CD4-positive, alpha-beta memory T cell (primary cell): Measurements from ENCODE around the gene ZKSCAN8. TPM values are rescaled to one million over a fixed set of nuclear protein-coding genes. Genes with fewer than 3 reads are reported as not detected.
A peak's percentile ranks its signal among the peaks of the same experiment; 100 is the strongest.

ENCODE experiments used
- CTCF ChIA-PET: fragments of 350-600 bp; sonication (Branson Sonifier 250); formaldehyde crosslinking; loops from one replicate; lab custom pipeline; 2021; ENCODE audit warnings: inconsistent platforms; ENCODE audit not compliant: partially characterized antibody; lab: Charles Lee
- POLR2A ChIA-PET: fragments of 350-600 bp; sonication (Branson Sonifier 250); formaldehyde crosslinking; loops from one replicate; lab custom pipeline; 2021; ENCODE audit not compliant: partially characterized antibody; lab: Charles Lee
- DNase-seq, 5 donors: peaks; one replicate each; pipeline versions ENCODE4 v3.0.0 to v3.0.0-alpha.2; 2020 to 2022; ENCODE audit warnings: mixed read lengths in 1 of 5
- H3K27ac ChIP-seq: one replicate; pipeline ENCODE4 v1.7.0; 2013; ENCODE audit warnings: low read depth, low read length
- H3K27me3 ChIP-seq: 2 replicates; pipeline ENCODE4 v1.7.0; 2013; ENCODE audit warnings: mild to moderate bottlenecking, low read length, moderate library complexity; ENCODE audit not compliant: insufficient read depth
- H3K36me3 ChIP-seq: 2 replicates; pipeline ENCODE4 v1.7.0; 2013; ENCODE audit warnings: mild to moderate bottlenecking, low read length, moderate library complexity; ENCODE audit not compliant: insufficient read depth
- H3K4me1 ChIP-seq: 2 replicates; pipeline ENCODE4 v1.7.0; 2013; ENCODE audit warnings: mild to moderate bottlenecking, low read length, moderate library complexity; ENCODE audit not compliant: insufficient read depth
- H3K4me3 ChIP-seq, 2 donors: one replicate each; pipeline ENCODE4 v1.7.0; 2013; ENCODE audit warnings: low read length in 2 of 2, mild to moderate bottlenecking in 1 of 2
- H3K9me3 ChIP-seq, 2 donors: one replicate each; pipeline ENCODE4 v1.7.0; 2013; ENCODE audit warnings: low read length in 2 of 2, control low read depth in 1 of 2; ENCODE audit not compliant: control insufficient read depth in 1 of 2
- H3K27ac Mint-ChIP-seq, 7 donors: one replicate each; pipeline ENCODE4 v1.8.0; 2020 to 2021; ENCODE audit warnings: mixed read lengths in 7 of 7, mild to moderate bottlenecking in 6 of 7, inconsistent platforms in 3 of 7, moderate library complexity in 3 of 7
- H3K27me3 Mint-ChIP-seq, 2 donors: one replicate each; pipeline ENCODE4 v1.8.0; 2020 to 2021; ENCODE audit warnings: mixed read lengths in 2 of 2
- H3K36me3 Mint-ChIP-seq, 2 donors: one replicate each; pipeline ENCODE4 v1.8.0; 2020 to 2021; ENCODE audit warnings: mixed read lengths in 2 of 2, inconsistent platforms in 1 of 2, mild to moderate bottlenecking in 1 of 2
- H3K4me1 Mint-ChIP-seq, 4 donors: one replicate each; pipeline ENCODE4 v1.8.0; 2020 to 2021; ENCODE audit warnings: mixed read lengths in 4 of 4, mild to moderate bottlenecking in 1 of 4
- H3K4me3 Mint-ChIP-seq, 8 donors: one replicate each; pipeline ENCODE4 v1.8.0; 2020 to 2021; ENCODE audit warnings: mixed read lengths in 8 of 8, mild to moderate bottlenecking in 7 of 8, moderate library complexity in 6 of 8, inconsistent platforms in 3 of 8
- H3K9me3 Mint-ChIP-seq, 8 donors: one replicate each; pipeline ENCODE4 v1.8.0; 2020 to 2021; ENCODE audit warnings: mixed read lengths in 8 of 8, mild to moderate bottlenecking in 5 of 8, inconsistent platforms in 3 of 8, moderate library complexity in 1 of 8
- intact Hi-C: fragments of 100-400 bp; cut with micrococcal nuclease; formaldehyde crosslinking; loops from one replicate; pipeline ENCODE4 v1.15.1; 2023
- polyA plus RNA-seq, 2 donors: library from polyadenylated mRNA; unstranded; fragments of 300-500 nt; fragmentation: Illumina TruSeq; gene quantifications; one replicate each; pipeline ENCODE4 v1.2.3, GENCODE V29; 2021
- total RNA-seq, 2 experiments: library from RNA; stranded (reverse); gene quantifications; one replicate each; pipeline ENCODE4 v1.2.3, GENCODE V29; 2021

Gene ZKSCAN8
- total and polyA plus RNA-seq, 4 experiments from 2014 or later = 1.8 to 43.3 (median 40.8) TPM; not detected in 1

- ChIA-PET POLR2A (interaction anchor here (0.9 to 1.1 kb wide), 2 partner anchors 10 to 196 kb away, joined by 3 read pairs; no protein-coding TSS in a partner anchor), CTCF (interaction anchor here (1.4 kb wide), 1 partner anchor 11 kb away, joined by 5 read pairs; the partner anchor contains the start of gene ZKSCAN8)
- Mint-ChIP-seq H3K36me3 (peaks cover 87 to 91% of the 10 kb centered on the region in 2 donors), H3K4me1 (peaks cover 0 to 9% (median 8%) of the 10 kb centered on the region in 4 donors), H3K9me3 (peaks cover 0 to 6% (median 0%) of the 10 kb centered on the region in 8 donors), H3K27me3 (no peaks in the 10 kb centered on the region), H3K27ac (peak overlapping the region in 1 of 7 donors; percentile 51), H3K4me3 (no peak overlapping the region)
- Histone ChIP-seq H3K4me3 (no peak overlapping the region), H3K9me3 (no peaks in the 10 kb centered on the region), H3K4me1 (no peaks in the 10 kb centered on the region), H3K27ac (no peak overlapping the region), H3K36me3 (peaks cover 76% of the 10 kb centered on the region), H3K27me3 (no peaks in the 10 kb centered on the region)
- no peak for DNase-seq
- intact Hi-C loops = no loop called here
Observed at GRCh38 chr6:28152531-28152930, 10.8 kb downstream of the ZKSCAN8 start.

- H3K36me3 ChIP-seq = peaks cover 70% of the 10 kb centered on the region
- Mint-ChIP-seq H3K9me3 (peaks cover 0 to 6% (median 0%) of the 10 kb centered on the region in 8 donors), H3K27me3 (no peaks in the 10 kb centered on the region), H3K27ac (no peak overlapping the region), H3K4me3 (no peak overlapping the region), H3K36me3 (peaks cover 86 to 87% of the 10 kb centered on the region in 2 donors), H3K4me1 (peaks cover 0 to 6% (median 2%) of the 10 kb centered on the region in 4 donors)
- H3K4me3 ChIP-seq = no peak overlapping the region
- intact Hi-C loops = no loop called here
- ChIA-PET CTCF (interaction anchor here (1.1 kb wide), 1 partner anchor 12 kb away, joined by 3 read pairs; the partner anchor contains the start of gene ZKSCAN8), POLR2A (interaction anchor here (0.9 kb wide), 1 partner anchor 11 kb away, joined by 3 read pairs; no protein-coding TSS in a partner anchor)
- no peaks in the 10 kb centered on the region for H3K4me1 ChIP-seq
- no peak overlapping the region for H3K27ac ChIP-seq
- H3K9me3 ChIP-seq = no peaks in the 10 kb centered on the region
- H3K27me3 ChIP-seq = no peaks in the 10 kb centered on the region
- DNase-seq = no peak
Observed at GRCh38 chr6:28153546-28153945, 11.9 kb downstream of the ZKSCAN8 start.

- peaks cover 62% of the 10 kb centered on the region for H3K36me3 ChIP-seq
- H3K27me3 Mint-ChIP-seq = no peaks in the 10 kb centered on the region
- no peak overlapping the region for H3K27ac ChIP-seq
- peaks cover 0 to 6% (median 0%) of the 10 kb centered on the region in 8 donors for H3K9me3 Mint-ChIP-seq
- H3K4me3 ChIP-seq = no peak overlapping the region
- H3K4me1 ChIP-seq = no peaks in the 10 kb centered on the region
- H3K27ac Mint-ChIP-seq = no peak overlapping the region
- intact Hi-C loops = no loop called here
- no peak for DNase-seq
- H3K27me3 ChIP-seq = no peaks in the 10 kb centered on the region
- H3K4me1 Mint-ChIP-seq = peaks cover 0 to 3% (median 1%) of the 10 kb centered on the region in 4 donors
- no peak overlapping the region for H3K4me3 Mint-ChIP-seq
- H3K9me3 ChIP-seq = no peaks in the 10 kb centered on the region
- POLR2A ChIA-PET = interaction anchor here (0.6 kb wide), 1 partner anchor 9 kb away, joined by 6 read pairs; no protein-coding TSS in a partner anchor
- CTCF ChIA-PET = interaction anchor here (1.1 kb wide), 1 partner anchor 12 kb away, joined by 3 read pairs; the partner anchor contains the start of gene ZKSCAN8
- peaks cover 81 to 88% of the 10 kb centered on the region in 2 donors for H3K36me3 Mint-ChIP-seq
Observed at GRCh38 chr6:28154357-28154756, 12.7 kb downstream of the ZKSCAN8 start.

- DNase-seq = no peak
- Mint-ChIP-seq H3K9me3 (peaks cover 0 to 3% (median 0%) of the 10 kb centered on the region in 8 donors), H3K36me3 (peaks cover 48 to 55% of the 10 kb centered on the region in 2 donors), H3K4me3 (no peak overlapping the region), H3K27ac (no peak overlapping the region), H3K4me1 (peaks cover 6 to 18% (median 15%) of the 10 kb centered on the region in 4 donors), H3K27me3 (no peaks in the 10 kb centered on the region)
- Histone ChIP-seq H3K9me3 (no peaks in the 10 kb centered on the region), H3K4me3 (no peak overlapping the region), H3K27ac (no peak overlapping the region), H3K4me1 (peaks cover 9% of the 10 kb centered on the region), H3K36me3 (peaks cover 33% of the 10 kb centered on the region), H3K27me3 (no peaks in the 10 kb centered on the region)
- intact Hi-C loops = no loop called here
- POLR2A ChIA-PET = interaction anchor here (0.9 kb wide), 1 partner anchor 17 kb away, joined by 3 read pairs; no protein-coding TSS in a partner anchor
- CTCF ChIA-PET = no interaction called here
Observed at GRCh38 chr6:28158318-28158717, 16.6 kb downstream of the ZKSCAN8 start.

GRCh38 chr6:28159029-28159607 is 17.4 kb downstream of the ZKSCAN8 start:
- ChIA-PET POLR2A (interaction anchor here (0.9 to 1.0 kb wide), 3 partner anchors 16 to 54 kb away, joined by 3 to 4 read pairs (median 3); no protein-coding TSS in a partner anchor), CTCF (no interaction called here)
- Histone ChIP-seq H3K36me3 (peaks cover 25% of the 10 kb centered on the region), H3K9me3 (no peaks in the 10 kb centered on the region), H3K27me3 (no peaks in the 10 kb centered on the region), H3K4me1 (peaks cover 9% of the 10 kb centered on the region), H3K27ac (no peak overlapping the region), H3K4me3 (no peak overlapping the region)
- H3K27me3 Mint-ChIP-seq = no peaks in the 10 kb centered on the region
- H3K36me3 Mint-ChIP-seq = peaks cover 40 to 47% of the 10 kb centered on the region in 2 donors
- H3K27ac Mint-ChIP-seq = peak overlapping the region in 1 of 7 donors; percentile 9
- H3K4me3 Mint-ChIP-seq = no peak overlapping the region
- intact Hi-C loops = no loop called here
- no peak for DNase-seq
- peaks cover 6 to 18% (median 15%) of the 10 kb centered on the region in 4 donors for H3K4me1 Mint-ChIP-seq
- peaks cover 0 to 3% (median 0%) of the 10 kb centered on the region in 8 donors for H3K9me3 Mint-ChIP-seq

- ChIA-PET POLR2A (interaction anchor here (1.0 kb wide), 1 partner anchor 55 kb away, joined by 4 read pairs; no protein-coding TSS in a partner anchor), CTCF (no interaction called here)
- H3K27me3 Mint-ChIP-seq = peaks cover 0 to 1% of the 10 kb centered on the region in 2 donors
- H3K27ac Mint-ChIP-seq = no peak overlapping the region
- intact Hi-C loops = no loop called here
- H3K4me1 ChIP-seq = peaks cover 9% of the 10 kb centered on the region
- no peak overlapping the region for H3K27ac ChIP-seq
- peaks cover 14% of the 10 kb centered on the region for H3K36me3 ChIP-seq
- H3K4me3 ChIP-seq = no peak overlapping the region
- no peaks in the 10 kb centered on the region for H3K9me3 ChIP-seq
- DNase-seq = no peak
- H3K9me3 Mint-ChIP-seq = peaks cover 0 to 3% (median 0%) of the 10 kb centered on the region in 8 donors
- H3K36me3 Mint-ChIP-seq = peaks cover 29 to 38% of the 10 kb centered on the region in 2 donors
- no peak overlapping the region for H3K4me3 Mint-ChIP-seq
- H3K27me3 ChIP-seq = no peaks in the 10 kb centered on the region
- peaks cover 6 to 18% (median 15%) of the 10 kb centered on the region in 4 donors for H3K4me1 Mint-ChIP-seq
Observed at GRCh38 chr6:28160233-28160632, 18.6 kb downstream of the ZKSCAN8 start.
